GM12878 (cell line): ENCODE measurements around the gene SLC9A8. TPM values are rescaled to one million over a fixed set of nuclear protein-coding genes. Genes with fewer than 3 reads are reported as not detected.

Experiments
- BACH1 ChIP-seq: fragments of 450-650 bp; IDR thresholded peaks from 2 replicates; pipeline ENCODE4 v1.6.1; 2017; ENCODE audit warnings: mild to moderate bottlenecking, borderline replicate concordance
- CBFB ChIP-seq: IDR thresholded peaks from 2 replicates; pipeline ENCODE4 v1.6.1; 2016; ENCODE audit warnings: antibody characterized with exemption, low read depth
- CBX5 ChIP-seq: sonication (generic); IDR thresholded peaks from 2 replicates; pipeline ENCODE4 v1.6.1; 2016; ENCODE audit warnings: low read depth, moderate library complexity, mild to moderate bottlenecking, inconsistent platforms
- DPF2 ChIP-seq: fragments of 450-650 bp; IDR thresholded peaks from 2 replicates; pipeline ENCODE4 v1.6.1; 2017; ENCODE audit warnings: mild to moderate bottlenecking
- EGR1 ChIP-seq, 2 experiments: IDR thresholded peaks; 1 replicate in 1 of 2; 2 replicates in 1 of 2; pipeline ENCODE4 v1.6.1; 2011 to 2012; ENCODE audit warnings: low read depth in 2 of 2, low read length in 2 of 2, borderline replicate concordance in 1 of 2, mild to moderate bottlenecking in 1 of 2, moderate library complexity in 1 of 2
- ELK1 ChIP-seq: IDR thresholded peaks from 2 replicates; pipeline ENCODE4 v1.6.1; 2012; ENCODE audit warnings: low read depth, low read length, improper control_type of control experiment
- MEF2A ChIP-seq: IDR thresholded peaks from 2 replicates; pipeline ENCODE4 v1.6.1; 2011; ENCODE audit warnings: low read depth, mild to moderate bottlenecking, low read length, moderate library complexity; ENCODE audit not compliant: insufficient read depth
- MTA2 ChIP-seq: fragments of 450-650 bp; IDR thresholded peaks from 2 replicates; pipeline ENCODE4 v1.6.1; 2016; ENCODE audit warnings: low read depth, mild to moderate bottlenecking, moderate library complexity
- MXI1 ChIP-seq: fragments of 150-350 bp; IDR thresholded peaks from 2 replicates; pipeline ENCODE4 v1.6.1; 2011; ENCODE audit warnings: low read depth, mild to moderate bottlenecking, inconsistent platforms, low read length, improper control_type of control experiment
- NBN ChIP-seq: fragments of 450-650 bp; IDR thresholded peaks from 2 replicates; pipeline ENCODE4 v1.6.1; 2016
- NR2C2 ChIP-seq: IDR thresholded peaks from 2 replicates; pipeline ENCODE4 v1.6.1; 2011; ENCODE audit warnings: borderline replicate concordance, low read depth; ENCODE audit not compliant: control insufficient read depth, insufficient read length
- NRF1 ChIP-seq: conservative IDR thresholded peaks from 2 replicates; pipeline ENCODE4 v1.6.1; 2011; ENCODE audit warnings: mild to moderate bottlenecking, low read depth, low read length, improper control_type of control experiment
- PAX8 ChIP-seq: fragments of 450-650 bp; IDR thresholded peaks from 2 replicates; pipeline ENCODE4 v1.6.1; 2017; ENCODE audit warnings: mild to moderate bottlenecking, moderate library complexity
- POLR2AphosphoS5 ChIP-seq: IDR thresholded peaks from 2 replicates; pipeline ENCODE4 v1.6.1; 2011; ENCODE audit warnings: mild to moderate bottlenecking, low read length, inconsistent platforms
- RBBP5 ChIP-seq: fragments of 200-600 bp; sonication (generic); conservative IDR thresholded peaks from 2 replicates; pipeline ENCODE4 v1.6.1; 2016
- RCOR1 ChIP-seq: conservative IDR thresholded peaks from 2 replicates; pipeline ENCODE4 v1.6.1; 2012; ENCODE audit warnings: low read depth, low read length, improper control_type of control experiment
- RELA ChIP-seq: fragments of 450-650 bp; IDR thresholded peaks from 2 replicates; pipeline ENCODE4 v1.8.0; 2014; ENCODE audit warnings: borderline replicate concordance; ENCODE audit not compliant: partially characterized antibody
- SMARCA5 ChIP-seq: fragments of 450-650 bp; IDR thresholded peaks from 2 replicates; pipeline ENCODE4 v1.6.1; 2017; ENCODE audit warnings: mild to moderate bottlenecking
- TAF1 ChIP-seq: IDR thresholded peaks from 2 replicates; pipeline ENCODE4 v1.6.1; 2011; ENCODE audit warnings: mild to moderate bottlenecking, low read depth, low read length, borderline replicate concordance
- WRNIP1 ChIP-seq: IDR thresholded peaks from 2 replicates; pipeline ENCODE4 v1.6.1; 2011; ENCODE audit warnings: low read depth, low read length, improper control_type of control experiment, borderline replicate concordance
- YBX1 ChIP-seq: fragments of 450-650 bp; IDR thresholded peaks from 2 replicates; pipeline ENCODE4 v1.6.1; 2016; ENCODE audit warnings: antibody characterized with exemption
- ZBTB4 ChIP-seq: fragments of 450-650 bp; formaldehyde crosslinking; IDR thresholded peaks from 2 replicates; pipeline ENCODE4 v1.4.0; 2022; ENCODE audit warnings: mild to moderate bottlenecking, moderate library complexity
- ZNF217 ChIP-seq: fragments of 450-650 bp; IDR thresholded peaks from 2 replicates; pipeline ENCODE4 v1.6.1; 2017; ENCODE audit warnings: antibody characterized with exemption, mild to moderate bottlenecking
- ZNF274 ChIP-seq: IDR thresholded peaks from one replicate; pipeline ENCODE4 v1.8.0; 2011; ENCODE audit not compliant: insufficient read length, insufficient read depth
- polyA plus RNA-seq, 11 experiments: library from polyadenylated mRNA; depleted of rRNA in 4 of 11; unstranded in 6 of 11; stranded (reverse) in 5 of 11; fragments of >200 nt; fragmentation: Nextera tagmentation in 4 of 11; fragmentation: Illumina TruSeq in 1 of 11; extraction: Ambion mirVana in 4 of 11; extraction: Trizol in 1 of 11; gene quantifications; 1 replicate in 1 of 11; 2 replicates in 10 of 11; pipeline versions ENCODE4 v1.2.1 to v1.2.3, GENCODE V29; 2011 to 2016; ENCODE audit warnings: inconsistent platforms in 2 of 11, missing spikeins in 2 of 11, low read depth in 1 of 11
- total RNA-seq, 4 experiments: library from RNA; depleted of rRNA in 3 of 4; stranded (reverse); fragments of >200 nt in 3 of 4; fragmentation: Illumina TruSeq in 1 of 4; extraction: Trizol in 1 of 4; gene quantifications; 2 replicates each; pipeline versions ENCODE4 v1.2.1 to v1.2.3, GENCODE V29; 2013 to 2021

The SLC9A8 gene
- total and polyA plus RNA-seq, 10 of the 15 experiments (the other 5 are each of a cell fraction or from before 2014, with no cell fraction given): 0.40 to 15.5 (median 6.5) TPM

GRCh38 chr20:49915380-49916145 is 102.9 kb downstream of the SLC9A8 start, which contains the start of gene SPATA2 (continued):
- TF ChIP-seq ZNF274 (no peak), RCOR1 (peak; percentile 85; the same call in 1 of the 2 replicates), RELA (peak; percentile 85), NBN (peak; percentile 89), MEF2A (peak; percentile 78), NRF1 (no peak), RBBP5 (0 out of 2 replicates have a peak, but pooled peaks have one; percentile 50), BACH1 (0 out of 2 replicates have a peak, but pooled peaks have one; percentile 61), YBX1 (no peak), CBX5 (no peak), POLR2AphosphoS5 (peak; percentile 78), ELK1 (peak; percentile 27; the same call in 1 of the 2 replicates), EGR1 (IDR thresholded peaks at IDR 0.05; ENCODE audit: borderline replicate concordance in 1 of 2, low read depth in 2 of 2, low read length in 2 of 2) (peak; percentile 61 to 68), PAX8 (no peak), CBFB (0 out of 2 replicates have a peak, but pooled peaks have one; percentile 22), ZNF217 (peak; percentile 86; the same call in 1 of the 2 replicates), SMARCA5 (peak; percentile 97), WRNIP1 (no peak), MTA2 (peak; percentile 95), ZBTB4 (CRISPR knock-in tag) (no peak), TAF1 (peak; percentile 84; the same call in 1 of the 2 replicates), MXI1 (no peak), NR2C2 (peak; percentile 90), DPF2 (peak; percentile 59; the same call in 1 of the 2 replicates)
